Inferior parietal cortex (tissue), 1 donor: ENCODE measurements around the gene CAMK4.

Source experiments
- DNase-seq: peaks from one replicate; pipeline ENCODE4 v3.0.0-alpha.2; 2016; ENCODE audit errors: extremely low spot score

The CAMK4 gene

GRCh38 chr5:111223787-111224560 is at the start of gene CAMK4:
Gene CAMK4, plus strand, starts transcription at chr5:111224384. Its CDS starts 100 bp downstream, at chr5:111224484.
- DNase-seq: no peak

DNA sequence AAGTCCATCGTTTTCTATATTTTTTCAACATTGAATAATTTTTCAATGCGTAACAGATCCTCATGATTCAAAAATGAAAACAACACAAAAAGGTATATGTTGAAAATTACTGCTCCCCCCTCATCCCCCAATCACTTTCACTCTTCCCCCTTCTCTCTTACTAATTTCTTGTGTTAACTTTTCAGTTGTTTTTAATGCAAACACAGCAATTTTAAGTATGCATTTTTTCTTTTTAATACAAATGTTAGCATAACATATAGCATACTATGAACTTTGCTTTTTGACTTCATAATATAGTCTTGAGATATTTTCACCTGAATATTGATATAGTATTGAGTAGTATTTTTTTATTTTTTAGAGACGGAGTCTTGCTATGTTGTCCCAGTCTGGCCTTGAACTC is 41.1 kb upstream of the CAMK4 start:
- no peak for DNase-seq

- DNase-seq: no peak
These were observed 37.1 kb upstream of the CAMK4 start for GRCh38 chr5:111187079-111187478.

- no peak for DNase-seq
These were observed 30.1 kb upstream of the CAMK4 start for GRCh38 chr5:111194053-111194452.

DNA sequence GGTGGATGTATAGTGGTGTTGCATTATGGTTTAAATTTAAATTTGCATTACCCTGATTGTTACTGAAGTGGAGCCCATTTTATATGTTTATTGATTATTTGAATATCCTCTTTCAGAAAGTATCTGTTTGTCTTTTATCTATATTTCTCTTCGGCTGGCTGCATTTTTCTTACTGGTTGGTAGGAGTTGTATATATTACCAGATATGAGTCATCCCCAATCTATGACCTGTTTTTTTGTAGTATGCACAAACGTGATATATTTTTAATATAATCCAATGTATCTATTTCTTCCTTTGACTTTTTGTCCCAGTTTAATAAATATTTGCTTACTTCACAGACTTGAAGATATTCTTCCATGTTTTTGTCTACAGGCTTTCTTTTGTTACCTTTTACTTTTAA is 29.3 kb upstream of the CAMK4 start:
- DNase-seq: no peak

GRCh38 chr5:111197523-111197922 is 26.7 kb upstream of the CAMK4 start:
- DNase-seq: no peak

DNA sequence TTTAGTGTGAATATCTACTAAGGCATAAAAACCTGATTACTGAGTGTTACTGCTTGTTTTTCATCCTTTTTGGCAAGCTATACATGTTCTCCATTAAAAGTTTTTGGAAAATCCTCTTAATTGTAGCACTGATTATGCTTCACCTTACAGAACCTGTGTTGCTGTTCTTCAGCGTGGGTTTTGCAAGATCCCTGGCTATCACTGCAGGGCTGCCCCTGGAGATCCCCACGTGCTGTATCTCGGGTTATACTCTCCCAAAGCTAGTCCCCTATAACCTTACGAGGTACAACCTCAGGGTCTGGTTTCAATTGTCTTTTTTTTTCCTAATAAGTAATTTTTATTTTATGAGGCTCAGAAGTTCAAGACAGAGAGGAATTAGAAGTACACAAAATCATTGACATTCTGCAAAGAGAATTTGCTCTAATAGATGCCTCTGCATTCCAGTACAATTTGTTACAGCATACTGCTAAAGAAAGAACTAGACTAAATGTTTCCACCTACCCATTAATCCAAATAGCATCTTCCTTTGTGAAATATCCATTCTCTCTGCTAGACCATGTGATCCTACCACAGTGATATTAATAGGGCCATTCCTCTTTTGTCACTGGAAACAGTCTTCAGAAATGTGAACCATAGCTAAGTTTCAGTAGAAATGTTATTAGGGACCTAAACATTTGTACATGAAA is 25.8 kb upstream of the CAMK4 start:
- no peak for DNase-seq

DNA sequence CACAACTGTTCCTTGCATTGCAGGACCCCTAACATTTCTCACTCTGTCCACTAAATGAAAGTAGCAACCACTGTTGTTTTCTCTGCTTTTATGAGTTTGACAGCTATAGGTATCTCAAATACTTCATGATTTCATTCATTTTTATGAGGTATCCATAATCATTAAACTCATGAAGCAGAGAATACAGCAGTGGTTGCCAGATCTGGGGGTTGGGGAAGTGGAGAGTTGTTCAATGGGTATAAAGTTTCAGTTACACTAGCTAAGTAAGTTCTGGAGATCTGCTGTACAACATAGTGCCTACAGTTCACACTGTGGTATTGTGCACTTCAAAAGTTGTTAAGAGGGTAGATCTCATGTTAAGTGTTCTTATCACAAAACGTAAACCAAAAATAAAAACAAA is 23.4 kb upstream of the CAMK4 start:
- no peak for DNase-seq

DNA sequence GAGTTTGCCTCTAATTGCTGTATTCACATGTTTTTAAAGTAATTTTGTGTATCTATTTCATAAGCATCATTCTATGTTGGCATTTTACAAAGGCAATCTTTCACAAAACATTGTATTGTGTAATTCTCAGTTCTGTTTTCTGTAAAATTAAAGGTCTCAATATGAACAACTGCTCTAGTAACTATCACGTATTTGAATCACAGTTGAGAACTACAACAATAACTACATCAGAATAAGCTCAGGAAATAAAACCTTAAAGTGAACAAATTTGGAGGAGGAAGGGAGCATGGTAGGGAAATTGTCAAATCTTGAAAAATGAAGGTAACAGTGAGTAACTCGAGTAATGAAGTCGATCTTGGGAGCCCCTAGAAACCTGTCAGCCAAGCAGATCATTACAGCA is 22.5 kb upstream of the CAMK4 start:
- DNase-seq: no peak

DNA sequence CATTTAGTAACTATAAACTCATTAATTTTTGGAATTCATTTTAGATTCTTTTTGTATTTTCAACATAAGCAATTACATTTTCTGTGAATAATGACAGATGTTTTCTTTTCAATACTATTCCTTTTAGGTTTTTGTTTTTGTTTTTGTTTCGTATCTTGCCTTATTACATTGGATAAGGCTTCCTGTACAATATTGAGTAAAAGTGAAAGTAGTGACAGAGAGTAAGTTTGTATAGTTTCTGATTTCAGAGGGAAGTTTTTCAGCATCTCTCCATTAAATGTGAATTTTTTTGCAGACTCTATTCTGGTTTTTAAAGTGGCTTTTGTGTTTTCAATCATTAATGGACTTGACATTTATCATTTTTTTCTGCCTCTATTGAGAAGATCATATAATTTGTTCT is 12.8 kb upstream of the CAMK4 start:
- no peak for DNase-seq

- DNase-seq: no peak
These were observed 10.0 kb upstream of the CAMK4 start for GRCh38 chr5:111214052-111214742.

DNA sequence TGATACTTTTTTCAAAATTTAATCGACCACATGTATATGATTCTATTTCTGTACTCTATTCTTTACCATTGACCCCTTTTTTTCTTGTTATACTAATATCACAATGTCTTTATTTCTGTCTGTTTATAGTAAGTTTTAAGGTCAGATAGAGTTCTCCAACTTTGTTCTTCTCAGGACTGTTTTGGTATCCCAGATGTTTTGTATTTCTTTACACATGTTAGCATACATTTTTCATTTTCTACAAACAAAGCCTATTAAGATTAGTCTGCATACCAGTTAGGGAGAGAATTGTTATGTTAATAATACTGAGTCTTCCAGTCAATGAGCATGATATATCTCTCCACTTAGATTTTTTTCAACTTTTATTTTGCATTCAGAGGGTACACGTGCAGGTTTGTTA is 8.2 kb upstream of the CAMK4 start:
- DNase-seq: no peak

- no peak for DNase-seq
These were observed 3.0 kb upstream of the CAMK4 start for GRCh38 chr5:111221139-111221538.

- DNase-seq: no peak
These were observed 940 bp upstream of the CAMK4 start for GRCh38 chr5:111223101-111223786.

- no peak for DNase-seq
These were observed 569 bp downstream of the CAMK4 start for GRCh38 chr5:111224561-111225345.

DNA sequence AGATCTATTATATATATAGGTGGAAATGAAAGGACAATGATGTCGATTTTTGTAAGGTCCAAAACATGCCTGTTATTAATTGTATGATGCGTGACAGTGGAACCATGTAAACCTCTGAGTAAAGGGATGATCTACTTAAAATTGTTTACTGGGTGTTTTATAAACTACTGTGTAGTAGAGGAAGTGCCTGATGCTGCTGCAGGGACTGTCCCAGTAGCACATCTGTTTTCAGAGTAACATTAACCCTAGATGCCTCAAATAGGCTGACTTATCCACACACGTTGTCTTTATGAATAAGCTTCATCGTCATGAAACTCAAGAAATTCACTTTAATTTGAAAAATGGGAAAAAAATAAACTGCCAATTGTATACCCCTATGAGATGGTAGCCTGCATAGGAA is 1.7 kb downstream of the CAMK4 start:
- DNase-seq: no peak

- no peak for DNase-seq
These were observed 2.4 kb downstream of the CAMK4 start for GRCh38 chr5:111226556-111226955.

DNA sequence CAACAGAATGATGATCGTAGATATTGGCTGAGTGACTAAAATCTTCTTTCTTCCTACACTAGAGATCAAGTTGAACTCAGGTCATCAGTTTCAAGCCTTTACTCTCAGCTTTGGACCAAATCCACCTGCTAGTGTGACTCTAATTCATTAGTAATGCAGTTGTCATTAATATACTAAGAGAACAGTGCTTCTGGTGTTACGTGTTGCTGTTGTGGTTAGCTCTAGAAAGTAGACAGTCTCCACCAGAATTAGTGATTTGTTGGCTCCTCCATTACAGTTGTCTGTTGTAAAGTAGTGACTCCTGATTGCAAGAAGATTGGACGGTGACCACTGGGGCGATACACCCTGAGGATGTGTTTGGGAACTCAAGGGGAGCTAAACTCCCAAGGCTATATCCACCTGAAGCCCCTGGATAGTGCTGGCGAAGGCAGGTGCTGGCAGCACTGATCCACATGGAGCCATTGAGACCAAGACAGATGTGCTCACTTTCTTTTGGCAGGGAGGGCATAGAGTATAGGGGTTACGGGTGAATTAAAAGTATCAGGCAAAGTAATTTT is 3.1 kb downstream of the CAMK4 start:
- no peak for DNase-seq

DNA sequence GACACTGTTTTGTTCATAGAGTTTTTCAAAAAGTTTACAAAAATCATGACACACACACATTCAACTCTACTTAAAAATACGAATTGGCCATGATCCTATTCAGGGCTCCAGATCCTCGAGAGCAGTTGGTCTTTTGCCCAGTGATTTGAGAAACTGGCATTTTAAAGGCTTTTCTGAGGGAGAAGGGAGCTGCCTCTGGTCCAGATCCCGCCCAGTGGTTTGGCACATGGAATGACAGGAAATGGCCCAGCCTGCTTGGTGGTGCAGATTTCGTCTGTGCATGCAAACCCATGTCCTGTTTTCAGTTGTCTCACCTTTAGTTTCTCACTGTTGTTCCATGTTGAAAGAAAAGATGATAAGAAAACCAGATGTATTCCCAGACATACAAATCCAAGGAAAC is 3.6 kb downstream of the CAMK4 start:
- no peak for DNase-seq

- DNase-seq: no peak
These were observed 4.5 kb downstream of the CAMK4 start for GRCh38 chr5:111228520-111229220.
